GM19240 (cell line): ENCODE data around the gene DOCK8.
A peak's percentile ranks its signal among the peaks of the same experiment; 100 is the strongest.
"Not testable (repeated sequence)": the region's sequence is repeated elsewhere in the genome, so short reads cannot be mapped to it uniquely, and the experiment has no call there.

Experiments used
- DNase-seq: peaks from one replicate; pipeline ENCODE4 v3.0.0; 2011; ENCODE audit warnings: low spot score; ENCODE audit not compliant: insufficient read length

The DOCK8 gene

DNA sequence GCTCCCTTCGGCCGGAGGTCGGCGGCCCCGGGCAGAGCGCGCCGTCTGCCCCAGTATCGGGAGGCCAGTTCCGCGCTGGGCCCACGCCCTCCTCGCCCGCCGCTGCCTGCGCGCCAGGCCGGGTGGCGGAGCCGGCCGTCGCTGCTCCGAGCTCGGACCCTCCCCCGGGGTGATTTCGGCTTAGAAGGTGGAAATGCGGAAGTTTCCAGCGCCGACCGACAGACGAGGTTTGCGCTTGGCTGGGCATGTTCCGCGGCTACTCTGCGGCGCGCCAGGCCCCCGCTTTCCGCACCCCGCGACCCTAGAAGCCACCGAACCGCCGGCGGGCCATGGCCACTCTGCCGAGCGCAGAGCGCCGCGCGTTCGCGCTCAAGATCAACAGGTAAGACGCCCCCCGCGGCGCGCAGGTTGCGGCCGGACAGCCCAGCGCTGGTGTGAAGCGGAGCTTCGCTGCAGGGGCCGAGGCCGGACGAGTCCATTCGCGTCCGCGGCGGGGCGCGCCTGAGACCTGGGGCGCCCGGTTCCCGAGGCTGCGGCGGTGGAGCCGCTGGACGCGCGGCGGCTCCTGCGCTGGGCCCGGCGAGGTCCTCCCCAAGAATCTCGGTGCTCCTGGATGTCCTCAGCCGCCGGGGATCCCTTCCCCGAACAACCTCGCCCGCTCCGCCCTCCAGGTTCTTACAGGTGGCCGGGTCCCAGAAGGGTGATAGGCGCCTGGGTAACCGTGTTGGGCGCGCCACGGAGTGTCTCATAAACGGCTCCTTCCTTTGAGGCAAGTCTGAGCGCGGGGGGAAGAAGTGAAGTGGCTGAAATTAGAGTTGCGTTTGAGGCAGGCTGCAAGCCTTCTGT, at the start of gene DOCK8:
DOCK8 (plus strand) TSS at position 218 of the 846 bp plus-strand sequence; CDS start at position 330, 112 bp downstream.
- DNase-seq = peak; percentile 22

DNA sequence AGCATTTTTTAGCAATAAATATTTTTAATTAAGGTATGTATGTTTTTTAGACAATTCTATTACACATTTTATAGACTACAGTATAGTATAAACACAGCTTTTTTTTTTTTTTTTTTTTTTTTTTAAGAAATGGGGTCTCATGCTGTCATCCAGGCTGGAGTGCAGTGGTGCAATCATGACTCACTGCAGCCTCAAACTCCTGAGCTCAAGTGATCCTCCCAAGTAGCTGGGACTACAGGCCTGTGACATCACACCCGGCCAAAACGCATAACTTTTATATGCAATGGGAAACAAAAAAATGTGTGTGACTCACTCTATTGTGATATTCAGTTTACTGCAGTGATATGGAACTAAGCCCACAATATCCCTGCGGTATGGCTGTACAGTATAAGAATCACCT, 44.9 kb upstream of the DOCK8 start:
- not testable (repeated sequence) for DNase-seq

DNA sequence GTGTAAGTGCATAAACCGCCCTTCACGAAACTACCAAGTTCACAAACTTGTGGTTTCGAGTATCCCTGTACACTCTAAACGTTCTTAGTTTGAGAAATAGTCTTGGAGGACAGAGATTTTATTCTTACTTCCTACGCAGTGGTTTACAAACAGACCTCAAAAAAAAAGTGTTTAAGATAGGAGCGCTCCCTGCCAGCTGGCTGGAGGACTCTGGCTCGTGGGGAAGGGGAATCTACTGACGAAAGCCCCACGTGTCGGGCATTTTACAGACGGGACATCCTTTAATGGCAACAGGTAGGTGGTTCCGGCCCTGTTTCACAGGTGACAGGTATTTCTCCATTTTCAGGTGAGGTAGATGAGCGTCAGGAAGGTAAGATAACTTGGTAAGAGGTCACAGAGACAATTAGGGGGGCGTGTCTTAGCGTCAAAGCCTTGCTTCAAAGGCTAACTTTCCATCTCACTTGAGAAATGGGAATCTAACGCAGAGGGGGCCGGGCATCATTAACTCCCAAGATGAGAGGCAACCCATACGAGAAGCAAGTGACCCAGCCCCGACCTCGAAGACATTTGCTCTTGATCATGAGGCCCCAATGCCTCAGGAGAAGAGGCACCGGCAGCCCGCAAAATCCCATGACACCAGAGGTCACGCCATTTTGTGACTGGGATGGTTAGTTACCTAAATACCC, 36.4 kb upstream of the DOCK8 start:
- not testable (repeated sequence) for DNase-seq

DNA sequence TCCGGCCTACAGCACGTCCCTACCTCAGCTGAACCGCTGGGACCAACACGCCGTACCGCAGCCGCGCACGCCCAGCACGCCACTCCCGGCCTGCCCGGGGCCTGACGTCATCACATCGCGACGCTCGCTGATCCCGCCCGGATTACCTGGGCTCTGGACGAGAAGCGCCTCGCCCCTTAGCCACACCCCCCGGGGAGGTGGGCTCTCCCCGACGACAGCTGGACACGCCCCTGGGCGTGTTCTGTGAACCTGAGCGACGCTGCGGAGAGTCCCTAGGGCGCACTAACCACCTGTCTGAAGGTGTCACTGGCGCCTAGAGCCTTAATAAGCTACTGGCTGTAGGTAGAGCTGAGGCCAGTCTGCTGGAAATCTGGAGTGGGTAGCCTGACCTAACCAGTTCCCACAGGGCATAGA, 35.7 kb upstream of the DOCK8 start, which contains the start of gene ZNG1A:
ZNG1A (minus strand) TSS at position 87 of the 414 bp plus-strand sequence. CDS start 87 bp downstream, outside the sequence.
- DNase-seq = not testable (repeated sequence)

DNA sequence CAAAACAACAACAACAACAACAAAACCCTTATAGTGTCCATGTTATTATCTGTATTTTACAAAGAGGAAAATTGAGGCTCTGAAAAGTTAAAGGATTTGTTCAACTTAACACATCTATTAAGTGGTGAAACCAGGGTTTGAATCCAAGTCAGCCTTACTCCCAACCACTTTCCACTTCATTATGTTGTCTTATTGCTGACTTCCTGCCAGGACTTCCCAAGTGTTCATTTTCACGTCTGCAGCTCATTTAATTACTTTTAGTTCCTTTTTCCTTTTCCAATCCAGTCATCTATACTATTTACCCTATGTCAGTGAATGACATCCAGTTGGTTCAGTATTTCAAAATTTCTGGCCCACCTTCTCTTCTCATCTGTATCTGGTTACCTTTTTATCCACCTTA, 15.1 kb upstream of the DOCK8 start:
- not testable (repeated sequence) for DNase-seq

DNA sequence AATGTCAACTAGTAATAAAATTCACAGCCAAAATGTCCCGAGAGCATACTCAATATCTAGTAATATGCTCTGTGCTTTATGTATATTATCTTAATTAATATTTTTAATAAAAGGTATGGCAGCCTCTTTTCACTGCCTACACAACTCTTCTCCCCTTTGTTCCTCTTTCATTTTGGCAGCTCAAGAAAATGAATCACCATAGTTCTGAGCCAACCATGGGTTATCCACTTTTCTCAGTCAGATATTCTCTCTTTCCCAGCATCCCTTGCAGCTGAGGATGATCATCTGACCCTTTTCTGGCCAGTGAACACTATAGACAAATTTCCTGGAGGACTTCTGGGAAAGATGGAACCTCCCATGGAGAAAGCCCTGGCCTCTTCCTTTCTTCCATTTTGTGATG, 8.2 kb upstream of the DOCK8 start:
- no peak for DNase-seq

DNA sequence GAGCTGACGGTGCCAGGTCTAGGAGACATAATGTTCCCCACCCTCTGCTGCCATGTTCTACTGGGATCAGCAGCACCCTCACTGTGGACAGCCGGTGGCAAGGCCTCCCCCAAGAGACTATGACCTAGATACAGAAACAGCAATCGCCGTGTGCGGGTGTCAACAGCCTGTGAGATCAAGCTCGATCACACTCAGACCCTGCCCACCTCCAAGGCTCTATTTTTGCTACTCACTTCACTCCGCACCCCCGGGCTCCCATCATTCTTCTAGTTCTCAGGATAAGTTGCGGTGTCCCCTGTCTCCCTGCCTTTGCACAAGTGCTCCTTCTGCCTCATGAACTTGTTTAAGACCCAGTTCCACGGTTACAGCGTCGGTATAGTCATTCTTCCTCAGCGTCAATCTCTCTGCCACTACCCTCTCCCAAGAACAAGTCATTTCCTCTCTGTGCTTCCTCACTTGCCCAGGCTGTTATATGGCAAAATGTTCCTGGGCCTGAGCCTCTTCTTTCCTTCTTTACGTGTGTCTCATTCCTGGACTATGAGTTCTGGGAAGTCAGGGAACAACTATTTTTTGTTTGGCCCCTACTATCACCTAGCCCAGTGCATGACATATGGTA, 5.4 kb upstream of the DOCK8 start:
- DNase-seq = no peak

DNA sequence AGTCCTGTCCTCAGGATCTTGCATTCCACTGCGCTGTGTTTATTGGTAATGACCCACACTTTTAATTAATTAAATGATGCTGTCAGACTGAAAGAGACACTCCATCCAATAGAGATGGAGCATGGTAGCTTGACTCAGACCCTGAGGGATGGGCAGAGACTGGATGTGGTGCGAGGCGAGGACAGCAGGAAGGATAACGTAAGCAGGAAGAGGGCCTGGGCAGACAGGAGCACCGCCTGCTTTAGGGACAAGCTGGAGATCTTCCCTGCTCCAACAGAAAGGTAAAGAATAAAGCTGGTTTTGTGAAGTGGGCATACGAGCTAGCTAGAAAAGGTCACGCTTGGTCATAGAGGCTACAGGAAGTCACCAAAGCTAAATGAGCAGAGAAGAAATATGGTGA, 3.6 kb upstream of the DOCK8 start:
- no peak for DNase-seq

DNA sequence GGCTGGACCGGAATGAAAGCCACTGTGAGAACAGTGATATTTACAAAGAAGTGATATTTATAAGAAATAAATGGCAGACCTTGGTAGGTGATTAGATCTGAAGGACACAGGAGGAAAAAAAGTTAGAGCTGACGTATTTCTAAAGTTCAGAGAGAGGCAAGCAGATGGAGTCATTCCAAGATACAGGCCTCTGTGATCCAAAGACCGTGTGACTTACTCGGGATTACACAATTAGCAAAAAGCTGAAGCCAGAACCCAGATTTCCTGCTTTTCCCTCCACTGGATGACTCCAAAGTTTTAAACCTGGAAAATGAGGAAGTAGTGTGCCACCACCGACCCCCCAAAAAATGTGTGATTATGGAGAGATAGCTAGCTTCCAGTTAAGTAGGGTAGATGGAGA, 3.1 kb upstream of the DOCK8 start:
- no peak for DNase-seq

DNA sequence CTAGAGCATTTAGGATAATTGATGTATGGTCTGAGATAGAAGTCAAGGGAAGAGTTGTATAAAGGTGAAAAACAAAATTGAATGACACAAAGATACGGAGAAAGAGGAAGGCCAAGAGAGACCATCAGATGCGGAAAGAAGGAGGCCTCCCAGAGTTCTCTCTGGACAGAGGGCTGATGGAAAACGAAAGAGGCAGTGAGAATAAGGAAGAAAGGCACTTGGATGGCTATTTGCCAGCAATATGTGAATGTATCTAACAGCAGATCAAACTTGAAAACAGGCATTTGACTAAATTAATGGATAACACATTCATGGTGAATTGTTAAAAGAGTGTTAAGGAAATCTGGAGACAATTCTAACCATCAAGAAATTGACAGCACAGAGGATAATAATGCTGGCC, 2.4 kb upstream of the DOCK8 start:
- DNase-seq = no peak

DNA sequence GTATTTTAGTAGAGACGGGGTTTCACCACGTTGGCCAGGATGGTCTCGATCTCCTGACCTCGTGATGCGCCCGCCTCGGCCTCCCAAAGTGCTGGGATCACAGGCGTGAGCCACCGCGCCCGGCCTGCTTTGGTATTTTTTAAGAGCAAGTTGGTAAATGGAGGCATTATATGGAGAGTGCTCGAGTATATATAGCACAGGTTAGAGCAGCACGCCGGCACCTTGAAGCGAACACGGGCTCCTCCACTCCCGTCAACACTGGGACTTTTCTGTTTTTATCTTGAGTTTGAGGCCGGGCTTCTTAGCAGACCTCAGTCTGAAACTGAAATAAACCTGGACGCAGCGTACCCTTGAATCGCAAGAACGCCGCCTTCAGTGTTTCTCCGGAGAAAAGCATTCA, 764 bp upstream of the DOCK8 start:
- not testable (repeated sequence) for DNase-seq

DNA sequence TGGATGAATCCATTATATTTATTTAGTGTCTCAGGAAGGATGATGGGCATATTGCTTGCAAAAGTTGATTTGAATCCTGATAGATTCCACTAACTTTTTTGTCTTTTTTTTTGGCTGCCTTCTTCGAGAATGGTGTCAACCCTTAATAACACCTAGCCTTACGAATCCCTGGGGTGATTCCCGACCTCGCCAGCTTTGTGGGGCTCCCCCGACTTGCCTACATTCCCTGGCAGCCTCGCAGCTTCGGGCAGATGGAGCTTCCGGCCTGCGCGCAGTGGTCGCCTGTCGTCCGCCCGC, 366 bp upstream of the DOCK8 start:
- no peak for DNase-seq

DNA sequence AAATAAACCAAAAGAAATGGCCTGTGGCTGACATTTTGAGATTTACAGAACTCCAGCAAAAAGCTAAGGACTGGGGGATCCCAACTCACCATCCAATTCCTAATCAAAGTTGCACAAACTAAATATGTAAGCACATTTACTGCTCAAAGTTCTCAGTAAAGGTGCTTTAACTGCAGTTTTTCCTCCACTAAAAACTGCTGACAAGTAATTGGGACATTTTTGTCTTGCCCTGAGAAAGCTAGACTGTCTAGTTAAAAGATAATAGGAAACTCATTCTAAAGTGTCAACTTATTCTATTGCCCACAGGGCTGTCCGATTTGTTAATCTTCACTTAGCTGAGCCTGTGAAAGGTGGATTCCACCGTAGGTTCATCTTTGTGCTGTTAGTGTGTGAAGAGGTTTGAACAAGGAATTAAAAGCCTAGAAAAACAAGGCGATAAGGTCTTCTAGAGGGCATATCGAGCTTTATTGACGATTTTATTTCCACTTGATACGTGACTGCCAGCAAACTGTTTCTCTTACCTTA, 1.0 kb downstream of the DOCK8 start:
- DNase-seq = no peak

DNA sequence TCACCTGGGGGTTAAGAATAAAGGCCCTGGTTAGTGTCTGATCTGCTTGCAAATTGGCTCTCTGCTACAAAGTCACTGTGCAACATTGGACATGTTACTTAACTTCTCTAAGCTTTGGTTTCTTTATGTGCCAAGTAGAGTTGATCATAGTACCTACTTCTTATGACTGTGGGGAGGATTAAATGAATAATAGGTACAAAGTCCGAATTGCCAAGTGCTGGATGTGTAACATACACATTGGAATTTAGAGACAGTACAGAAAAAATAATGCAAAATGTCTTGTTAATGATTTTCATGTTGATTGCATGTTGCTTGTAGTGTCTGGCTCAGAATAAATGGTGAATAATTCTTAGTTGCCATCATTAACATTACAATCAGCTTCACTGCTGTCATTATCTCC, 2.2 kb downstream of the DOCK8 start:
- no peak for DNase-seq

DNA sequence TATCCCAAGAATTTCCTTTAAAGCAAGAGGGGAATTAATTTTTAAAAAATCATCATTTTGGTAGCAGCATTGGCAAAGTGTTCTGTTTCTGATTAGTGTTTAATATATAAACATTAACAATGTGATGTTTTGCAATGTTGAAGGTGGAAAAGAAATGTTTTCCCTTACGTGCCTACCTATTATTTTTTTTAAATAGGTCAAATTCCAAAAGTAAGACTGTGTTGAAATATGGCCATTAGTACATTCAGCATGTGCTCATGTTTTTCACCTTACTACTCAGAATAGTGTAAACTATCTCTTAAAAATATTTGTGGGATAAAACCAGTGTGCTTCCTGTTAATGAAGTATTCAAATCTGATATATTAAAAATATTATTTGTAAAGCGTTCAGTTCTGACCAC, 3.3 kb downstream of the DOCK8 start:
- DNase-seq = no peak

DNA sequence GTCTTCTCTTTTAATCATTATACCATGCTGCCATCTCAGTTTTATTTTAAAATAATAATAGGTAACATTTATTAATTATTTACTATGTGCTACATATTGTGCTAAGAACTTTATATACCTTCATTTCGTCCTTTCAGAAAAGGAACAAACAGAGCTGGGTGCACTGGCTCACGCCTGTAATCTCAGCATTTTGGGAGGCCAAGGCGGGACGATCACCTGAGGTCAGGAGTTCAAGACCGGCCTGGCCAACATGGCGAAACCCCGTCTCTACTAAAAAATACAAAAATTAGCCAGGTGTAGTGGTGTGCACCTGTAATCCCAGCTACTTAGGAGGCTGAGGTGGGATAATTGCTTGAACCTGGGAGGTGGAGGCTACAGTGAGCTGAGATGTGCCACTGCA, 4.4 kb downstream of the DOCK8 start:
- not testable (repeated sequence) for DNase-seq

DNA sequence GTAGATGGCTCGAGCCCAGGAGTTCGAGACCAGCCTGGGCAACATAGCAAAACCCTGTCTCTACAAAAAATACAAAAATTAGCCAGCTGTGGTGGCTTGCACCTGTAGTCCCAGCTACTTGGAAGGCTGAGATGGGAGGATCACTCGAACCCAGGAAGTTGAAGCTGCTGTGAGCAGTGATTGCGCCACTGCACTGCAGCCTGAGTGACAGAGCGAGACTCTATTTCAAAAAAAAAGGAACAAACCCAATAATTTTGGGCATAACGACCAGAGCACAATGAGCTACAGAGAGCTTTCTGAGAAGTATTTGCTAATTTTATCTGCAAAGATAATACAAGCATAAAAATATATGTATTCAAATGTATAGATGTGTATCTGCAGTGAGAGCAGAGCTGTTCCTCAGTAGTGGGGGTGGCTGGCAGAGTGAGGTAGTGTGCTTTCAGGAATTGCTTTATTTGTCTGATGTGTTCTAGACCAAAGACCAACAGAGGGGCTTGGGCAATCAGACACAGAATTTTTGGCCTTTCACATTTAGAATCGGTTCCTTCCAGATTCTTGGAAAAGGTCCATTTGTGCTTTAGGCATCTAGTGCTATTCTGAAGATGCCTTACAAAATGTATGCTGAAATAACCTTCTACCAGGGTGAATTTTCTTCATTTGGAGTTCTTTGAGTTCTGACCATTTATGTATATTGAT, 5.2 kb downstream of the DOCK8 start:
- no peak for DNase-seq

DNA sequence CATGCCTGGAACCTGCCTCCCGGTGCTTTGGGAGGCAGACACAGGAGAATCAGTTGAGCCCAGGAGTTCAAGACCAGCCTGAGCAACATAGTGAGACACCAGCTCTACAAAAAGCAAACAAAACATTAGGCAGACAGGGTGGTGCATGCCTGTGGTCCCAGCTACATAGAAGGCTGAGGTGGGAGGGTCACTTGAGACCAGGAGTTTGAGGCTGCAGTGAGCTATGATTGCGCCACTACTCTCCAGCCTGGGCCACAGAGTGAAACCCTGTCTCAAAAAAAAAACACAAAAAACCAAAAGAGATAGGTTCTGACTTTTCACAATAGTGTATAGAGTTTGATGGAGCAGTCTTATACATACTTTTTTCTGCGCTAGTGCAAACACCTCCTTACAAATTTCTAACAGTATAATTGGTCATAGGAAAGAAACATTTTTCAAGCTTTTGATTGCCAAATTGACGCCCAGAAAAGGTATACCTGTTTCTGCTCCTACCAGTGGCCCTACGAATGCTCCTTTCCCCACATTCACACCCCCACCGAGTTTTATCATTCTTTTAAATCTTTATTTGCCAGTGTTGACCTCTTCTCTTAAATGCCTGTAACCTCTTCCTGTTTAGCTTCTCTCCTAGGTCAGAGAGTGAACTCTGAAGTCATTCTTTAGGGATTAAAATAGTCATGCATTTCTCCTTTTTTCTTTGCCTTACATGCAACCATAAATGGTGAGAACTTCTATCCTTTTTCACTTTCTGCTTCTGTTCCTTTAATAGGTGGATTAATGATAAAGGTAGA, 7.5 kb downstream of the DOCK8 start:
- DNase-seq = no peak

DNA sequence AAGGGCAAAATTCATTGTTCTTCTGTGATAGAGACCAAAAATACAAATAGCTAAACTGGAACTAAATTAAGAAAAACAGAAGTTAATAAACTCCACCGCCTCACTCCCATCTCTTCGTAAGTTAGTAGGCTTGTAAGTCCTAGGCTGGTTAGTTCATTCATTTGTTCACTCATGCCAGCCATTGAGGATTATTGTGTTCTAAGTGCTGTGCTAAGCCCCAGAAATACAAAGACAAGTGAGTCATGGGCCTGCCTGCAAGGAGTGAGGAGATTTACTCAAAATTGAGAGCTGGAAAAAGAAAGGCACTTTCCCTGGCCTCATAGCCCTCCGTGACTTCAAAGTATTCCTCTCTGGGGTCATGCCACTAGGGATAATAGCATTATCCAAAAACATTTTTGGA, 8.5 kb downstream of the DOCK8 start:
- no peak for DNase-seq

DNA sequence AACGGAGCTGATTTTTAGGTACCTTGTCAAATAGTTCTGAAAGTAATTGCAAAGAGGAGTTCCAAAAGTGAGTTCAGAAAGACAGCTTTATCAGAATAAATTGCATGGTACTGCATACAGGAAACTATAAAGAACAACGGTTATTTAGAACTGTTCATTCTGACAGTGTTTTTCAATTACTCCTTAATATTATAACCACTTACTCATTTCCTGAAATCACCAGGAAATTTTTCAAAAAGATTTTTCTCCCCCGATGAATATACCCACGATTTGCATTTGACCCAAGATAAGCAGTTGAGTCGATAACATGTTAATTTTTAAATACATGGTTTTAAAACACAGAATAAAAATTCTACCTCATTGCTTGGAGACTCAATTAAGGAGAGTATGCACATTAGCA, 9.4 kb downstream of the DOCK8 start:
- DNase-seq = no peak
